Ovary (tissue), 9 donors: ENCODE measurements around the gene ENOX1. TPM values are rescaled to one million over a fixed set of nuclear protein-coding genes. Genes with fewer than 3 reads are reported as not detected.

Experiments
- DNase-seq, 5 donors: peaks; one replicate each; pipeline ENCODE4 v3.0.0-alpha.2; 2019 to 2020
- H3K27ac ChIP-seq, 2 donors: fragments of 200-600 bp; one replicate each; pipeline versions ENCODE4 v1.5.1 to v1.8.0; 2019 to 2022
- H3K27me3 ChIP-seq: fragments of 200-600 bp; one replicate; pipeline ENCODE4 v1.8.0; 2022
- H3K36me3 ChIP-seq: fragments of 200-600 bp; sonication (generic); one replicate; pipeline ENCODE4 v1.5.1; 2019
- H3K4me1 ChIP-seq: one replicate; pipeline ENCODE4 v1.8.1; 2013; ENCODE audit warnings: mild to moderate bottlenecking, moderate library complexity; ENCODE audit not compliant: insufficient read depth
- H3K4me3 ChIP-seq: fragments of 200-600 bp; sonication (generic); one replicate; pipeline ENCODE4 v1.5.1; 2017
- H3K9me3 ChIP-seq, 2 donors: fragments of 200-600 bp in 1 of 2; sonication (generic) in 1 of 2; one replicate each; pipeline versions ENCODE4 v1.5.1 to v1.8.1; 2013 to 2019; ENCODE audit warnings: mild to moderate bottlenecking in 1 of 2, moderate library complexity in 1 of 2
- CTCF ChIP-seq, 3 donors: fragments of 450-650 bp in 2 of 3; fragments of 200-600 bp in 1 of 3; IDR thresholded peaks; one replicate each; pipeline versions ENCODE4 v1.5.1 to v1.8.0; 2016 to 2022; ENCODE audit warnings: antibody characterized with exemption in 3 of 3, mild to moderate bottlenecking in 1 of 3
- EP300 ChIP-seq: sonication (generic); formaldehyde crosslinking; IDR thresholded peaks from one replicate; pipeline ENCODE4 v1.6.1; 2017; ENCODE audit warnings: antibody characterized with exemption
- POLR2A ChIP-seq: fragments of 450-650 bp; IDR thresholded peaks from one replicate; pipeline ENCODE4 v1.6.1; 2017; ENCODE audit warnings: antibody characterized with exemption, mild to moderate bottlenecking, moderate library complexity
- WGBS, 3 donors: extraction: QIAGEN DNeasy Blood & Tissue Kit in 1 of 3; methylation state at CpG; one replicate each; pipeline versions ENCODE4 v1.1.5 to v1.1.7; 2013 to 2017; 5-methylcytosine and 5-hydroxymethylcytosine counted together
- intact Hi-C, 4 donors: fragments of 100-400 bp; cut with DNase I; formaldehyde crosslinking; loops; one replicate each; pipeline versions ENCODE4 v1.11.0 to v1.15.1; 2022 to 2023
- polyA plus RNA-seq, 2 donors: library from polyadenylated mRNA; stranded (reverse); fragments of 200-250 nt in 1 of 2; fragments of 350-450 nt in 1 of 2; fragmentation: Illumina TruSeq in 1 of 2; extraction: RNeasy Lipid Tissue Mini Kit (QIAGEN cat#74804) in 1 of 2; gene quantifications; one replicate each; pipeline ENCODE4 v1.2.3, GENCODE V29; 2013 to 2014
- total RNA-seq, 7 donors: library from RNA; depleted of rRNA in 2 of 7; stranded (reverse); fragments of >200 nt in 2 of 7; fragmentation: NEBNext Ultra II Directional in 3 of 7; extraction: Animal tissue kit (Norgen Biotek cat#: 25700) in 3 of 7; gene quantifications; one replicate each; pipeline versions ENCODE4 v1.1.0 to v1.2.4, GENCODE V29; 2016 to 2023
- donor health status: DM: no; HTN: no; CAD: no; lungs with moderate emphysema.
- donor health status: DM: no; HTN: no; CAD: no.
- donor health status: Bipolar disorder and iron deficiency.
- donor health status: DM: yes; HTN: yes; CAD: no.
- donor health status: DM: no; HTN: no; CAD: no.
- donor health status: DM: yes; HTN: yes; CAD: no.

ENOX1 gene
- total and polyA plus RNA-seq, 9 donors = 3.6 to 17.5 (median 7.8) TPM

GRCh38 chr13:43614063-43614462, 172.7 kb downstream of the ENOX1 start:
- Histone ChIP-seq H3K36me3 (no peaks in the 10 kb centered on the region), H3K4me1 (peaks cover 3% of the 10 kb centered on the region), H3K9me3 (no peaks in the 10 kb centered on the region), H3K27me3 (no peaks in the 10 kb centered on the region), H3K27ac (no peak overlapping the region), H3K4me3 (no peak overlapping the region)
- DNase-seq = no peak
- no peak for TF ChIP-seq POLR2A
- TF ChIP-seq EP300 = no peak
- intact Hi-C loops = no loop called here

GRCh38 chr13:43611281-43612273, 175.2 kb downstream of the ENOX1 start:
- peaks cover 3% of the 10 kb centered on the region for H3K4me1 ChIP-seq
- no peak for TF ChIP-seq POLR2A
- no peak for TF ChIP-seq EP300
- TF ChIP-seq CTCF (IDR thresholded peaks at IDR 0.05) = no peak
- DNase-seq = no peak
- H3K27ac ChIP-seq = no peak overlapping the region
- H3K36me3 ChIP-seq = no peaks in the 10 kb centered on the region
- intact Hi-C loops = no loop called here
- H3K27me3 ChIP-seq = no peaks in the 10 kb centered on the region
- no peak overlapping the region for H3K4me3 ChIP-seq
- H3K9me3 ChIP-seq = no peaks in the 10 kb centered on the region
- WGBS, 3 donors = 90 to 92% (median 91%) methylated on average over 3 of the region's 3 CpGs

GRCh38 chr13:43608400-43609137, 178.2 kb downstream of the ENOX1 start:
- H3K36me3 ChIP-seq = no peaks in the 10 kb centered on the region
- H3K27ac ChIP-seq = no peak overlapping the region
- intact Hi-C loops = no loop called here
- no peak for TF ChIP-seq POLR2A
- TF ChIP-seq CTCF (IDR thresholded peaks at IDR 0.05) = no peak
- no peak for TF ChIP-seq EP300
- H3K4me3 ChIP-seq = no peak overlapping the region
- H3K27me3 ChIP-seq = no peaks in the 10 kb centered on the region
- no peak for DNase-seq
- H3K4me1 ChIP-seq = peaks cover 3% of the 10 kb centered on the region
- WGBS, 3 donors = 88 to 90% (median 89%) methylated on average over 6 of the region's 6 CpGs
- H3K9me3 ChIP-seq = no peaks in the 10 kb centered on the region

GRCh38 chr13:43597599-43597945, 189.2 kb downstream of the ENOX1 start:
- no peak for TF ChIP-seq CTCF (IDR thresholded peaks at IDR 0.05)
- no peak for TF ChIP-seq EP300
- no peak for TF ChIP-seq POLR2A
- no peaks in the 10 kb centered on the region for H3K27me3 ChIP-seq
- intact Hi-C loops = no loop called here
- no peaks in the 10 kb centered on the region for H3K9me3 ChIP-seq
- WGBS, 3 donors = 93 to 100% (median 94%) methylated on average over 1 of the region's 1 CpG
- H3K36me3 ChIP-seq = no peaks in the 10 kb centered on the region
- no peak overlapping the region for H3K27ac ChIP-seq
- H3K4me3 ChIP-seq = no peak overlapping the region
- DNase-seq = no peak
- H3K4me1 ChIP-seq = no peaks in the 10 kb centered on the region
